K562 (cell line): Measurements from ENCODE around the gene ZNF148. TPM values are rescaled to one million over a fixed set of nuclear protein-coding genes. Genes with fewer than 3 reads are reported as not detected.

Source experiments
- ATAC-seq: fragments of 200-7000 bp; cut with Tn5 transposase; 3 replicates; pipeline ENCODE4 v1.9.1; 2020; ENCODE audit warnings: moderate library complexity
- BruUV-seq: library from RNA; stranded (reverse); fragments of 400-500 nt; replicated peaks from 2 replicates; lab custom pipeline; 2021; lab: Mats Ljungman, UMichigan
- CTCF ChIA-PET: fragments of 300-600 bp; formaldehyde crosslinking; extraction: SDS; loops from one replicate; lab custom pipeline; 2021; ENCODE audit warnings: low intra/inter-chr PET ratio; lab: Yijun Ruan, JAX
- POLR2A ChIA-PET: fragments of 300-600, 350-650 bp; sonication (Branson Sonifier 250); formaldehyde crosslinking; extraction: SDS; loops from one replicate; lab custom pipeline; 2021; ENCODE audit warnings: antibody characterized with exemption, inconsistent platforms; lab: Yijun Ruan, JAX
- DNase-seq, 4 experiments: peaks; one replicate each; pipeline versions ENCODE4 v3.0.0 to v3.0.0-alpha.2; 2011 to 2018; ENCODE audit warnings: low spot score in 3 of 4, mixed read lengths in 3 of 4; ENCODE audit errors: extremely low read depth in 1 of 4
- FAIRE-seq: peaks from 2 replicates; lab custom pipeline; 2011; peaks lifted over from hg19 to GRCh38; lab: Jason Lieb, UNC
- H2AFZ ChIP-seq: 2 replicates; pipeline ENCODE4 v1.6.0; 2011; ENCODE audit warnings: low read depth, low read length, control low read depth, inconsistent platforms
- H3K27ac ChIP-seq: fragments of 200-600 bp; 3 replicates; pipeline ENCODE4 v1.8.0; 2011; ENCODE audit warnings: low read depth, mild to moderate bottlenecking, control low read depth, inconsistent platforms, low read length, moderate library complexity, mixed read lengths; ENCODE audit errors: extremely low read depth
- H3K27me3 ChIP-seq, 2 experiments: fragments of 300-600 bp in 1 of 2; 2 replicates in 1 of 2; 3 replicates in 1 of 2; pipeline versions ENCODE4 v1.6.0 to v1.8.0; 2011; ENCODE audit warnings: inconsistent platforms in 2 of 2, low read length in 2 of 2, mild to moderate bottlenecking in 1 of 2, mixed read lengths in 1 of 2, moderate library complexity in 1 of 2; ENCODE audit not compliant: control insufficient read depth in 2 of 2, insufficient read depth in 2 of 2
- H3K36me3 ChIP-seq: fragments of 300-600 bp; 3 replicates; pipeline ENCODE4 v1.8.0; 2011; ENCODE audit warnings: mild to moderate bottlenecking, low read length, inconsistent platforms; ENCODE audit not compliant: control insufficient read depth, insufficient read depth
- H3K4me1 ChIP-seq, 2 experiments: fragments of 200-600 bp in 1 of 2; replicated peaks in 1 of 2; 2 replicates in 1 of 2; 3 replicates in 1 of 2; pipeline versions ENCODE4 v1.5.1 to v1.8.0; 2011; ENCODE audit warnings: inconsistent platforms in 2 of 2, low read length in 2 of 2, mild to moderate bottlenecking in 1 of 2, mixed read lengths in 1 of 2, moderate library complexity in 1 of 2; ENCODE audit not compliant: control insufficient read depth in 2 of 2, insufficient read depth in 2 of 2
- H3K4me2 ChIP-seq: 2 replicates; pipeline ENCODE4 v1.6.1; 2011; ENCODE audit warnings: low read length, control low read depth, inconsistent platforms, mixed read lengths; ENCODE audit not compliant: insufficient read depth
- H3K4me3 ChIP-seq: fragments of 200-600 bp; sonication (generic), shearing (Covaris generic); 2 replicates; pipeline ENCODE4 v1.5.1; 2016; ENCODE audit warnings: control low read depth, inconsistent platforms
- H3K79me2 ChIP-seq: fragments of 200-600 bp; 3 replicates; pipeline ENCODE4 v1.8.0; 2011; ENCODE audit warnings: low read length, inconsistent platforms; ENCODE audit not compliant: control insufficient read depth, insufficient read depth
- H3K9ac ChIP-seq, 2 experiments: 2 replicates each; pipeline versions ENCODE4 v1.6.0 to v1.6.1; 2011; ENCODE audit warnings: low read depth in 2 of 2, low read length in 2 of 2, control low read depth in 1 of 2, inconsistent platforms in 1 of 2, mild to moderate bottlenecking in 1 of 2, mixed read lengths in 1 of 2; ENCODE audit not compliant: insufficient read depth in 1 of 2
- H3K9me1 ChIP-seq: one replicate; pipeline ENCODE4 v1.6.0; 2011; ENCODE audit warnings: inconsistent platforms, mild to moderate bottlenecking, low read length, moderate library complexity; ENCODE audit not compliant: control insufficient read depth, insufficient read depth
- H3K9me3 ChIP-seq: replicated peaks from 2 replicates; pipeline ENCODE4 v1.5.1; 2011; ENCODE audit warnings: low read depth, low read length, inconsistent platforms; ENCODE audit not compliant: control insufficient read depth, insufficient read depth
- H4K20me1 ChIP-seq: replicated peaks from 2 replicates; pipeline ENCODE4 v1.6.1; 2011; ENCODE audit warnings: low read length, inconsistent platforms, mixed read lengths; ENCODE audit not compliant: control insufficient read depth, insufficient read depth
- DDX20 ChIP-seq: fragments of 450-650 bp; IDR thresholded peaks from 2 replicates; pipeline ENCODE4 v1.6.1; 2016; ENCODE audit warnings: missing genetic modification characterization, low read depth, mild to moderate bottlenecking, missing compliant biosample characterization, moderate library complexity
- ELF2 ChIP-seq: fragments of 250-450 bp; sonication (Bioruptor Pico); IDR thresholded peaks from 2 replicates; pipeline ENCODE4 v1.5.0; 2021; ENCODE audit warnings: mild to moderate bottlenecking
- ESRRB ChIP-seq: fragments of 250-450 bp; sonication (Bioruptor Pico); IDR thresholded peaks from 2 replicates; pipeline ENCODE4 v1.5.0; 2020; ENCODE audit warnings: mild to moderate bottlenecking, moderate library complexity, borderline replicate concordance
- EWSR1 ChIP-seq: fragments of 450-650 bp; IDR thresholded peaks from 2 replicates; pipeline ENCODE4 v1.6.1; 2018; ENCODE audit warnings: borderline replicate concordance, mild to moderate bottlenecking, low read depth, moderate library complexity; ENCODE audit not compliant: partially characterized antibody
- WGBS: fragments of 100-300 bp; shearing (Covaris generic); methylation state at CpG from one replicate; pipeline ENCODE4 v1.1.6; 2016; ENCODE audit warnings: low coverage, mixed read lengths; ENCODE audit not compliant: insufficient coverage; ENCODE audit errors: missing lambda C conversion rate; 5-methylcytosine and 5-hydroxymethylcytosine counted together
- in situ Hi-C: fragments of 300-500 bp; cut with MboI; formaldehyde crosslinking; loops from 4 replicates; pipeline ENCODE4 v1.15.0; 2018; ENCODE audit warnings: inconsistent platforms, mixed read lengths
- intact Hi-C: fragments of 100-400 bp; cut with micrococcal nuclease; formaldehyde crosslinking; loops from 2 replicates; pipeline ENCODE4 v1.14.2; 2022
- polyA plus RNA-seq, 8 experiments: library from polyadenylated mRNA; depleted of rRNA in 4 of 8; stranded (reverse) in 5 of 8; unstranded in 3 of 8; fragments of >200 nt; fragmentation: Nextera tagmentation in 2 of 8; fragmentation: Illumina TruSeq in 1 of 8; extraction: Ambion mirVana in 2 of 8; extraction: Trizol in 1 of 8; gene quantifications; 2 replicates each; pipeline versions ENCODE4 v1.2.1 to v1.2.3, GENCODE V29; 2011 to 2014; ENCODE audit warnings: inconsistent platforms in 1 of 8, missing spikeins in 1 of 8
- total RNA-seq, 7 experiments: library from RNA; depleted of rRNA in 6 of 7; stranded (reverse); fragments of >200 nt in 6 of 7; fragmentation: Illumina TruSeq in 2 of 7; extraction: Trizol in 2 of 7; gene quantifications; 2 replicates each; pipeline versions ENCODE4 v1.2.1 to v1.2.3, GENCODE V29; 2011 to 2021; ENCODE audit warnings: low replicate concordance in 1 of 7
- TF ChIP-seq, protein P1 (sequence below): fragments of 250-450 bp; sonication (Bioruptor Pico); IDR thresholded peaks from 2 replicates; pipeline ENCODE4 v1.5.0; 2020; ENCODE audit warnings: mild to moderate bottlenecking

The ZNF148 gene
- total and polyA plus RNA-seq, 9 of the 15 experiments (the other 6 are each of a cell fraction or from before 2014, with no cell fraction given) = 2.7 to 15.1 (median 8.3) TPM

DNA sequence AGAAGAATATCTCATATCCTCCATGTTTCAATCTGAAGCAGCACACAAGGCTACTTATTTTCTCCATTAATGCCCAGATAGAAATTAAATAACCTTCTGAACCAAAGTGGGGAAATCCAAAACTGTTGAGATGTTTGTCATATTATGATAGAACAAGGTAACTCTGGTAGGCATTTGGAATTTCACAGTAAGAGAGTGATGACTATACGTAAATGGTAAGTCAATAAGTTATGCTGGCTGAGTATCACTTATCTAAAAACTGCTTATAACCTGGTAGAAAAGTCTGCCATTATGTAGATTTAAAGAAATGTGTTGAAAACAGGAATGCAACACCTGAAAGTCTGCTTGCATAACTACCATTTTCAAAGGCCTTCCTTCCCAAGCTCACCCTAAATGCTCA lies 145.4 kb downstream of the ZNF148 start:
- BruUV-seq = no TSS peak
- H2AFZ ChIP-seq = no peak overlapping the region
- TF ChIP-seq EWSR1 = no peak
- TF ChIP-seq ELF2 (CRISPR knock-in tag) = no peak
- no peak for TF ChIP-seq ESRRB (CRISPR knock-in tag)
- TF ChIP-seq, protein P1, sequence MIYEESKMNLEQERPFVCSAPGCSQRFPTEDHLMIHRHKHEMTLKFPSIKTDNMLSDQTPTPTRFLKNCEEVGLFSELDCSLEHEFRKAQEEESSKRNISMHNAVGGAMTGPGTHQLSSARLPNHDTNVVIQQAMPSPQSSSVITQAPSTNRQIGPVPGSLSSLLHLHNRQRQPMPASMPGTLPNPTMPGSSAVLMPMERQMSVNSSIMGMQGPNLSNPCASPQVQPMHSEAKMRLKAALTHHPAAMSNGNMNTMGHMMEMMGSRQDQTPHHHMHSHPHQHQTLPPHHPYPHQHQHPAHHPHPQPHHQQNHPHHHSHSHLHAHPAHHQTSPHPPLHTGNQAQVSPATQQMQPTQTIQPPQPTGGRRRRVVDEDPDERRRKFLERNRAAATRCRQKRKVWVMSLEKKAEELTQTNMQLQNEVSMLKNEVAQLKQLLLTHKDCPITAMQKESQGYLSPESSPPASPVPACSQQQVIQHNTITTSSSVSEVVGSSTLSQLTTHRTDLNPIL (CRISPR knock-in tag) = no peak
- no peak for TF ChIP-seq DDX20
- peaks cover 15% of the 10 kb centered on the region; the same call in 2 of the 3 replicates for H3K36me3 ChIP-seq
- H3K9ac ChIP-seq = no peak overlapping the region
- POLR2A ChIA-PET = no interaction called here
- H3K27ac ChIP-seq = no peak overlapping the region
- H3K4me2 ChIP-seq = no peak overlapping the region
- no peak for FAIRE-seq
- CTCF ChIA-PET = no interaction called here
- H3K4me1 ChIP-seq = no peaks in the 10 kb centered on the region; a peak in 1 of 5 replicates
- intact Hi-C loops = no loop called here
- ATAC-seq = no peak
- no peak overlapping the region for H3K4me3 ChIP-seq
- WGBS = 89% methylated on average over 1 of the region's 1 CpG
- DNase-seq = no peak
- in situ Hi-C loops = no loop called here
- H3K27me3 ChIP-seq = no peaks in the 10 kb centered on the region
- no peaks in the 10 kb centered on the region for H3K9me1 ChIP-seq
- H3K9me3 ChIP-seq = no peaks in the 10 kb centered on the region
- no peaks in the 10 kb centered on the region for H4K20me1 ChIP-seq
- no peaks in the 10 kb centered on the region for H3K79me2 ChIP-seq
